Suprapubic skin (tissue), 4 donors: ENCODE data around the gene NATD1.

Source experiments
- POLR2A ChIP-seq, 2 donors: fragments of 450-650 bp; IDR thresholded peaks; one replicate each; pipeline ENCODE4 v1.6.1; 2017; ENCODE audit warnings: antibody characterized with exemption in 2 of 2, mild to moderate bottlenecking in 2 of 2, moderate library complexity in 2 of 2
- POLR2AphosphoS5 ChIP-seq, 3 donors: sonication (generic); formaldehyde crosslinking; IDR thresholded peaks; one replicate each; pipeline ENCODE4 v1.6.1; 2017; ENCODE audit warnings: antibody characterized with exemption in 3 of 3
- TF ChIP-seq, protein P1 (sequence below), 2 donors: fragments of 200-600 bp in 1 of 2; fragments of 450-650 bp in 1 of 2; sonication (generic) in 1 of 2; IDR thresholded peaks; one replicate each; pipeline ENCODE4 v1.5.1; 2016 to 2019; ENCODE audit warnings: antibody characterized with exemption in 2 of 2, mild to moderate bottlenecking in 1 of 2, moderate library complexity in 1 of 2

DNA sequence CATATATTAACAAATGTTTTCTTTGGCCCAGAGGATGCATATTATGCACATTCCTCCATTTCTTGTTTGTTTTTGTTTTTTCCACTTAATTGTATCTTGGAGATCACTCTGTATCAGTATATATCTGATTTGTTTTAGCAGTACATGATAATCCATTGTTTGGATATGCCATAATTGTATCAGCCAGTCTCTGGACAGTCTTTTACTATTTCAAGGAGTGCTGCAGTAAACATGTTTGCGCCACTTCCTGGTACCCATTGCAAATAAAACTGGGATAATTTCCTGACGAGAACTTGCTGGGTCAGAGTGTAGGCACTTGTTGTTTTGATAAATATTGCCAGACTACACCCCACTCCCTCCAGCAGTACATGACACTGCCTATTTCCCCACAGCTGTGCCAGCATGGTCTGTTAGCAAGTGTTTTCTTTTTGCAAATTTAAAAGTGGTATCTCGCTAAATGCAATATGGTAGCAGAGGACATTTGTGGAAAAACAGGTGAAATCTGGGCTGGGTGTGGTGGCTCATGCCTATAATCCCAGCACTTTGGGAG lies 34.3 kb downstream of the NATD1 start:
- TF ChIP-seq POLR2AphosphoS5 (IDR thresholded peaks at IDR 0.05) = no peak
- TF ChIP-seq, protein P1, sequence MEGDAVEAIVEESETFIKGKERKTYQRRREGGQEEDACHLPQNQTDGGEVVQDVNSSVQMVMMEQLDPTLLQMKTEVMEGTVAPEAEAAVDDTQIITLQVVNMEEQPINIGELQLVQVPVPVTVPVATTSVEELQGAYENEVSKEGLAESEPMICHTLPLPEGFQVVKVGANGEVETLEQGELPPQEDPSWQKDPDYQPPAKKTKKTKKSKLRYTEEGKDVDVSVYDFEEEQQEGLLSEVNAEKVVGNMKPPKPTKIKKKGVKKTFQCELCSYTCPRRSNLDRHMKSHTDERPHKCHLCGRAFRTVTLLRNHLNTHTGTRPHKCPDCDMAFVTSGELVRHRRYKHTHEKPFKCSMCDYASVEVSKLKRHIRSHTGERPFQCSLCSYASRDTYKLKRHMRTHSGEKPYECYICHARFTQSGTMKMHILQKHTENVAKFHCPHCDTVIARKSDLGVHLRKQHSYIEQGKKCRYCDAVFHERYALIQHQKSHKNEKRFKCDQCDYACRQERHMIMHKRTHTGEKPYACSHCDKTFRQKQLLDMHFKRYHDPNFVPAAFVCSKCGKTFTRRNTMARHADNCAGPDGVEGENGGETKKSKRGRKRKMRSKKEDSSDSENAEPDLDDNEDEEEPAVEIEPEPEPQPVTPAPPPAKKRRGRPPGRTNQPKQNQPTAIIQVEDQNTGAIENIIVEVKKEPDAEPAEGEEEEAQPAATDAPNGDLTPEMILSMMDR (IDR thresholded peaks at IDR 0.05) = no peak
- no peak for TF ChIP-seq POLR2A (IDR thresholded peaks at IDR 0.05)
